GM21529 (cell line): ENCODE data around the gene EYA2.
"Not testable (repeated sequence)": the region's sequence is repeated elsewhere in the genome, so short reads cannot be mapped to it uniquely, and the experiment has no call there.

Experiments used
- ATAC-seq: cut with Tn5 transposase; IDR thresholded peaks from one replicate; pipeline ENCODE4 v1.9.1; 2021; ENCODE audit not compliant: unreplicated experiment

Gene EYA2

GRCh38 chr20:47195573-47195972 is 300.9 kb downstream of the EYA2 start:
- ATAC-seq = no peak

- peak; percentile 69 for ATAC-seq
Observed at GRCh38 chr20:47196091-47197081, 301.7 kb downstream of the EYA2 start.

- ATAC-seq = no peak
Observed at GRCh38 chr20:47198254-47198671, 303.6 kb downstream of the EYA2 start.

DNA sequence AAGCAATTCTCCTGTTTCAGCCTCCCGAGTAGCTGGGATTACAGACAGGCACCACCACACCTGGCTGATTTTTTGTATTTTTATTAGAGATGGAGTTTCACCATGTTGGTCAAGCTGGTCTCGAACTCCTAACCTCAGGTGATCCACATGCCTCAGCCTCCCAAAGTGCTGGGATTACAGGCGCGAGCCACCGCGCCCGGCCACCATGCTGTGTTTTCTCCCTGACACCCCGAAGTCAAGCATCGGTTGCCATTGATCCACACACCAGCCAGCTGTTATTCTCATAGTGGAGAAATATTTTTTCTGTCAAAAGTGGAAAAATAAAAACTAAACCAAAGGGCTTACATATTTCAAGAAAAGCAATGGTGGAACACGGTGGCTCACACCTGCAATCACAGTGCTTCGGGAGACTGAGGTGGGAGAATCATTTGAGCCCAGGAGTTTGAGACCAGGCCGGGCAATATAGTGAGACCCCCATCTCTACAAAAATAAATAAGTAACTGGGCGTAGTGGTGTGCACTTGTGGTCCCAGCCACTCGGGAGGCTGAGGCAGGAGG is 304.4 kb downstream of the EYA2 start:
- ATAC-seq = no peak

DNA sequence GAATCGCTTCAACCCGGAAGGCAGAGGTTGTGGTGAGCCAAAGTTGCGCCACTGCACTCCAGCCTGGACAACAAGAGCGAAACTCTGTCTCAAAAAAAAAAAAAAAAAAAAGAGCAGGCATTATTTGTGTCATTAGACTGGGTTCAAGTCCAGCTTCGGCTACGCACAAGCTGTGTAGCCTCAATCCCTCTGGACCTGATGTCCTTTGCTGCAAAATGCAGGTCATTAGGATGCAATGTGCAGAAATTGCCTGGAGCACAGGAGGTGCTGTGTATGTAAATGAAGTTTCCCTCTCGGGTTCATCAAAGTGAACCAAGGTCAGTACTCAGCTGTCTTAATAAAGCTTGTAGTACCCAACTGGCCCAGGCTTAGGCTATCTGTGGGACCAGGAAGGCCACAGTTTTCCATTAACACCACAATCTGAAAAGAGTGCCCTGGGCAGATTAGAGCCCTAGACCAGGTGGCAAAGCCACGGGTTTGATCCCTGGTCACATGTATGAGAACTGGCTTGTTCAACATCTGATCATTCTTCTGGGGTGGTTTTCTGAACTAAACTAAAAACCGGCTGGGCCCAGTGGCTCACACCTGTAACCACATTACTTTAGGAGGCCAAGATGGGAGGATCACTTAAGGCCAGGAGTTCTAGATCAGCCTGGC is 306.6 kb downstream of the EYA2 start:
- ATAC-seq = no peak

DNA sequence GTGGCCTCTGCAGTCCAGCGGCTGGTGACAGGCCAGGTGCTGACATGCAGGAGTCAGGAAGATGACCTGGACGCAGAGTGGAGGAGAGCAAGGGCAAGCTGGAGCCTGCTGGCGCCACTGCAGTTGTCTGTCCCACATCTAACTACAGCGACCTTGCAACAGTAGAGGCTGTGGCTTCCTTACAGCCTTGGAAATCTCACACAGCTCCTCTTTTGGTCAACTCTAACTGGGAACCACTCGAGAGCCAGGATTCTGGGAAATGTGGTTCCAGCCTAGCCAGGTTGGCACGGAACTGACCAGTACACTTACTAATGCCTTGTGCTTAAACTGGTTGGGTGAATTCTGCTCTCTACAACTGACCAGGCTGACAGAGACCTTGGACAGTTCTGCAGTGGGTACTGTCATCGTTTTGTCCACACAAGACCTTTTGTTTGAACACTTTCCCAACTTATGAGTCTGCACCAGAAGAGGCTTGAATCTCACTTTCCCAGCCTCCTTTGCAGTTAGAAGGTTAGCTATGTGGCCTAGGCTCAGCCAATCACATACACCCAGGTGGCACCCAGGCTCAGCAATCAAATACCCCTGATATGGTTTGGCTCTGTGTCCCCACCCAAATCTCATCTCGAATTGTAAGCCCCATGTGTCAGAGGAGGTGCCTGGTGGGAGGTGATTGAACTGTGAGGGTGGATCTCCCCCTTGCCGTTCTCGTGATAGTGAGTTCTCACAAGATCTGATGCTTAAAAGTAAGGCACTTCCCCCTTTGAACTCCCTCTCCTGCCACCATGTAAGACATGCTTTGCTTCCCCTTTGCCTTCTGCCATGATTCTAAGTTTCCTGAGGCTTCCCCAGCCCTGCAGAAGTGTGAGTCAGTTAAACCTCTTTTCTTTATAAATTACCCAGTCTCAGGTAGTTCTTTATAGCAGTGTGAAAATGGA is 308.4 kb downstream of the EYA2 start:
- no peak for ATAC-seq

- no peak for ATAC-seq
Observed at GRCh38 chr20:47204008-47204849, 309.6 kb downstream of the EYA2 start.

DNA sequence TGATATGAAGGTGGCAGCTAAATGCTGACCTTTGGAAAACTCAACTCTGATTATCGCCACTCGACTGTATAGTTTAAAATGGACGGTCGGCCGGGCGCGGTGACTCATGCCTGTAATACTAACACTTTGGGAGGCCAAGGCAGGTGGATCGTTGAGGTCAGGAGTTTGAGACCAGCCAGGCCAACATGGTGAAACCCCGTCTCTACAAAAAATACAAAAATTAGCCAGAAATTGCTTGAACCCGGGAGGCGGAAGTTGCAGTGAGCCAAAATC is 310.1 kb downstream of the EYA2 start:
- ATAC-seq = not testable (repeated sequence)

- peak; percentile 49 for ATAC-seq
Observed at GRCh38 chr20:47205577-47206123, 311.0 kb downstream of the EYA2 start.

GRCh38 chr20:47206552-47206951 is 311.9 kb downstream of the EYA2 start:
- ATAC-seq = not testable (repeated sequence)

DNA sequence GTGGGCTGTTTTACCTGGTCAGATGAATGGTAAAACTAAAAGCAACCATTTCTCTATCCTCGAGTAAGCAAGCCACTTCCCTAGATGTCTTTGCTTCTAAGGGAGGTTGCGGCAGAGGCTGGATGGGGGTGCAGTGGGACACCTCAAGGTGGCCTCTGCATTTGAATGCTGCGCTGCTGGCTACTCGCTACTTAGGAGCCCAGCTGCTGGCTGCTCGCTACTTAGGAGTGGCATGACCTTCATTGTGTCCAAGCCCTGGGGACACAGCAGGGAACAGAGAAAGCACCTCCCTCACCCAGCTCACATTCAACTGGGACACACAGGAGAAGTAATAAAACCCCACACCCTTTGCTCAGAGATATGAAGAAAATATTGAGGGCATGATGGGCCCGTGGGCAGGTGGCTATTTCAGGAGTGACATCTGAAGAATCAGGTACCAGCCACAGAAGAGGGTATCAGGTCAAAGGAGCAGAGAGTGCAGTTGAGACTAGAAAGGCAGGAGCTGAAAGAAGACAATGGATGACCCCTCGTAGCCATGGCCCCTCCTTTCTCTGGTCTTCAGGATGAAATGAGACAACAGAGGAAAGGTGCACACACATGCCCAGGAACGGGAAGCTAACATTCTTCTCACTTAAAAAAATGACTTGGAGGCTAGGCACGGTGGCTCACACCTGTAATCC is 312.5 kb downstream of the EYA2 start:
- ATAC-seq = no peak

GRCh38 chr20:47208534-47209174 is 314.0 kb downstream of the EYA2 start:
- no peak for ATAC-seq

DNA sequence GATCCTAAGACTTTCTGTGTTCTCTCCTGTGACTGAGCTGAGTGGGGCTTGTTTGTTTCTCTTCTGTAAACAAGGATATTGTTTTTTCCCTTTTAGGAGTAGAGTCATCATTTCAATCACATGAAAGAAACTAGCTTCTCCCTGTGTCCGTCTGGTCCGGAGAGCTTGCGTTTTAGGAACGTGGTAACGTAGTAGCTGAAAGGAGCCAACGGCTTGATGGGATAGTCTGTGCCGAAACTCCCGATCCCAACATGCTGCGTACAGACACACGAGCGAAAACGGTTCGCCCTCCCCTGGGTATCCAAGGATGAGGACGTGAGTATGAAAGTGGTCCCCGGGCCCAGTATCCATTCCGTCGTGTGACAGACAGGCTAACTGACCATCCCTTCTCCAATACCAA is 315.3 kb downstream of the EYA2 start:
- no peak for ATAC-seq

GRCh38 chr20:47210470-47210869 is 315.8 kb downstream of the EYA2 start:
- no peak for ATAC-seq

DNA sequence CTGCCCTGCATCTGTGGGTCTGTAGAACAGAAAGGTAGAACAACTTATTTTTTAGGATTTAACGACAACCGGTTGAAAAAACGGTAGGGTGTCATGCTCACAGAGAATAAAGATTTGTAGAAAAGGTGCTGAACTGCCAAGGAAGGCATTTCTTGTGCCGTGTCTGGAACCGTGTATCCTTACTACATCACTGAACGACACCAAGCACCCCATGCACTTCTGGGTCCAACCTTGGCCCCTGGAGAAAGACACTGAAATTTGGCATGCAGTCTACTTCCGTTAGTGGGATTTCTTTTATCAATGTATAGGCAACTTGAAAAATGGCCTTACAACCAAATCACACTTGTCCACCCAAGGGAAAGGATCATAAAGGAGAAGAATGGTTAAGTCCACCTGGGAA is 316.4 kb downstream of the EYA2 start:
- no peak for ATAC-seq

- ATAC-seq = no peak
Observed at GRCh38 chr20:47212606-47213207, 318.1 kb downstream of the EYA2 start.

DNA sequence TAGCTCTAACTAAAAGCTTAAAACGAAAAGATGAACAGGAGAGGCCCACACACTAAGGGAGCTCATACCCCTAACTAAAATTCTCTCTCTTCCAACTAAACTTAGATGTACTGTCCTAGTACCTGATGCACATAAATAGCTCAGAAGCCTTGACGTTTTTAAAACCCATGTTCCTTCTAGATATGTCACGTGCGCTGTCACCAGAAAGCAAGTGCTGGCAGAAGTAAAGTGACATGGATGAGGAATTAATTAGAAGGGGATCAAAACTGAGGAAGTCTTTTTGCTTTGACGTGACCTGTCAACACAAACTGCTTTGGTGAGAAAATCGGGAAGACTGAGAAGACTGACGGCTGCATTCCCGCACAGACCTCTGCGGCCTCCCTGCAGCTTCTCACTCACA is 319.3 kb downstream of the EYA2 start:
- no peak for ATAC-seq

DNA sequence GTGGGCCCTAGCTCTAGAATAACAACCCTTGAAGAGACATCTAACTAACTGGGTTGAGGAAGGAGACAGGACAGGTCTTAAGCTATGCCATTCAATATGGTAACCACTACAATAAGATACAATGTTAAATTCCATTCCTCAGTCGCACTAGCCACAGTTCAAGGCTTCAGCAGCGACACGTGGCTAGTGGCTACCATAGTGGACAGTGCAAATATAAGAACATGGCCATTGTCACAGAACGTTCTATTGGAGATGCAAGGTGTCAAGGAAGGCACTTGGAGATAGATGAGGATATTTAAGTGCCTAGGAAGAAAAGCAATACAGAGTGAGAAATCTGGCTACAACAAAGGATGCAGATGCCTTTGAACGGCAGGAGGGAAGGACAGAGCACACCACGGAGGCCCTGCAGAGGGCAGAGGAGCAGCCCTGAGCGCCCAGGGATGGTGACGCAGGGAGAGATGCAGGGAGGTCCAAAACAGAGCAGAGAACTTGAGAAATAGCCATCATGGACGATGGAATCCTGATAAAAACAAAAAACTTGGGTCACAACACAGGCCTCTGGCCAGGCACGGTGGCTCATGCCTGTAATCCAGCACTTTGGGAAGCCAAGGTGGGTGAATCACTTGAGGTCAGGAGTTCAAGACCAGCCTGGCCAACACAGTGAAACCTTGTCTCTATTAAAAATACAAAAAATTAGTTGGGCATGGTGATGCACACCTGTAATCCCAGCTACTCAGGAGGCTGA is 321.2 kb downstream of the EYA2 start:
- ATAC-seq = no peak
